ENCODE measurements around the gene ADAM30.

- TF ChIP-seq CTCF (IDR thresholded peaks at IDR 0.05 in 4 of 5, conservative IDR thresholded peaks at IDR 0.05 in 1 of 5), result no peak
- no peak for TF ChIP-seq POLR2A (IDR thresholded peaks at IDR 0.05)
Observed at GRCh38 chr1:119914071-119914470, 17.8 kb upstream of the ADAM30 start.
